DND-41 (cell line): ENCODE results near the gene CADM2.
"Not testable (repeated sequence)": the region's sequence is repeated elsewhere in the genome, so short reads cannot be mapped to it uniquely, and the experiment has no call there.

Experiments
- ATAC-seq: fragments of 200-7000 bp; cut with Tn5 transposase; 3 replicates; pipeline ENCODE4 v1.9.1; 2021; ENCODE audit warnings: low read depth; ENCODE audit not compliant: insufficient read depth
- DNase-seq: peaks from one replicate; pipeline ENCODE4 v3.0.0-alpha.2; 2020
- H2AFZ ChIP-seq: 2 replicates; pipeline ENCODE4 v1.6.0; 2012; ENCODE audit warnings: low read depth, low read length
- H3K27ac ChIP-seq: 2 replicates; pipeline ENCODE4 v1.5.1; 2012; ENCODE audit warnings: low read length, inconsistent platforms
- H3K27me3 ChIP-seq: fragments of 200-600 bp; sonication (generic); 2 replicates; pipeline ENCODE4 v1.6.0; 2012; ENCODE audit warnings: low read length, mild to moderate bottlenecking, inconsistent platforms; ENCODE audit not compliant: insufficient read depth, poor library complexity
- H3K36me3 ChIP-seq: 2 replicates; pipeline ENCODE4 v1.5.1; 2012; ENCODE audit warnings: low read length, inconsistent platforms; ENCODE audit not compliant: insufficient read depth
- H3K4me1 ChIP-seq: 2 replicates; pipeline ENCODE4 v1.5.1; 2012; ENCODE audit warnings: mild to moderate bottlenecking, low read length; ENCODE audit not compliant: insufficient read depth
- H3K4me2 ChIP-seq: 2 replicates; pipeline ENCODE4 v1.6.0; 2012; ENCODE audit warnings: mild to moderate bottlenecking, moderate library complexity, low read length, inconsistent platforms; ENCODE audit not compliant: insufficient read depth
- H3K4me3 ChIP-seq, 2 experiments: fragments of 200-600 bp in 1 of 2; shearing (Covaris generic) in 1 of 2; 2 replicates each; pipeline ENCODE4 v1.5.1; 2012 to 2016; ENCODE audit warnings: inconsistent platforms in 2 of 2, low read length in 2 of 2, mild to moderate bottlenecking in 2 of 2, low read depth in 1 of 2, moderate library complexity in 1 of 2
- H3K79me2 ChIP-seq: 2 replicates; pipeline ENCODE4 v1.6.0; 2012; ENCODE audit warnings: low read length, inconsistent platforms; ENCODE audit not compliant: insufficient read depth
- H3K9ac ChIP-seq: 2 replicates; pipeline ENCODE4 v1.6.0; 2012; ENCODE audit warnings: low read depth, mild to moderate bottlenecking, inconsistent platforms, low read length, moderate library complexity
- H3K9me3 ChIP-seq: 2 replicates; pipeline ENCODE4 v1.5.1; 2012; ENCODE audit warnings: low read length, moderate library complexity, mild to moderate bottlenecking, inconsistent platforms; ENCODE audit not compliant: insufficient read depth, severe bottlenecking
- H4K20me1 ChIP-seq: 2 replicates; pipeline ENCODE4 v1.6.0; 2012; ENCODE audit warnings: low read length; ENCODE audit not compliant: insufficient read depth
- EZH2 ChIP-seq: IDR thresholded peaks from 3 replicates; pipeline ENCODE4 v1.6.1; 2012; ENCODE audit warnings: borderline replicate concordance, low read depth, mild to moderate bottlenecking, moderate library complexity, low read length, inconsistent platforms; ENCODE audit not compliant: severe bottlenecking
- TF ChIP-seq, protein P1 (sequence below): IDR thresholded peaks from 2 replicates; pipeline ENCODE4 v1.5.1; 2012; ENCODE audit warnings: borderline replicate concordance, low read length, moderate library complexity, mild to moderate bottlenecking; ENCODE audit not compliant: poor library complexity, severe bottlenecking; ENCODE audit errors: extremely low read depth

CADM2 gene

GRCh38 chr3:85979034-85979433 is 1020.2 kb downstream of the CADM2 start:
- Histone ChIP-seq H3K4me2 (no peak overlapping the region), H3K27ac (no peak overlapping the region), H3K4me1 (no peaks in the 10 kb centered on the region), H3K27me3 (no peaks in the 10 kb centered on the region), H3K79me2 (no peaks in the 10 kb centered on the region), H3K4me3 (no peak overlapping the region), H2AFZ (no peak overlapping the region), H3K9ac (no peak overlapping the region), H3K9me3 (no peaks in the 10 kb centered on the region), H4K20me1 (no peaks in the 10 kb centered on the region), H3K36me3 (no peaks in the 10 kb centered on the region)
- TF ChIP-seq, protein P1, sequence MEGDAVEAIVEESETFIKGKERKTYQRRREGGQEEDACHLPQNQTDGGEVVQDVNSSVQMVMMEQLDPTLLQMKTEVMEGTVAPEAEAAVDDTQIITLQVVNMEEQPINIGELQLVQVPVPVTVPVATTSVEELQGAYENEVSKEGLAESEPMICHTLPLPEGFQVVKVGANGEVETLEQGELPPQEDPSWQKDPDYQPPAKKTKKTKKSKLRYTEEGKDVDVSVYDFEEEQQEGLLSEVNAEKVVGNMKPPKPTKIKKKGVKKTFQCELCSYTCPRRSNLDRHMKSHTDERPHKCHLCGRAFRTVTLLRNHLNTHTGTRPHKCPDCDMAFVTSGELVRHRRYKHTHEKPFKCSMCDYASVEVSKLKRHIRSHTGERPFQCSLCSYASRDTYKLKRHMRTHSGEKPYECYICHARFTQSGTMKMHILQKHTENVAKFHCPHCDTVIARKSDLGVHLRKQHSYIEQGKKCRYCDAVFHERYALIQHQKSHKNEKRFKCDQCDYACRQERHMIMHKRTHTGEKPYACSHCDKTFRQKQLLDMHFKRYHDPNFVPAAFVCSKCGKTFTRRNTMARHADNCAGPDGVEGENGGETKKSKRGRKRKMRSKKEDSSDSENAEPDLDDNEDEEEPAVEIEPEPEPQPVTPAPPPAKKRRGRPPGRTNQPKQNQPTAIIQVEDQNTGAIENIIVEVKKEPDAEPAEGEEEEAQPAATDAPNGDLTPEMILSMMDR: no peak
- TF ChIP-seq EZH2: no peak
- ATAC-seq: no peak
- no peak for DNase-seq

- H3K9ac ChIP-seq, H3K4me1 ChIP-seq, H2AFZ ChIP-seq, H3K27ac ChIP-seq, H3K9me3 ChIP-seq, DNase-seq, H4K20me1 ChIP-seq, H3K27me3 ChIP-seq, H3K36me3 ChIP-seq, H3K4me3 ChIP-seq, ATAC-seq, H3K79me2 ChIP-seq, H3K4me2 ChIP-seq: not testable (repeated sequence)
Measured at GRCh38 chr3:85989581-85989980, 1030.8 kb downstream of the CADM2 start.

- no peak for ATAC-seq
- Histone ChIP-seq H3K79me2 (no peaks in the 10 kb centered on the region), H3K27ac (no peak overlapping the region), H3K4me3 (no peak overlapping the region), H3K9me3 (no peaks in the 10 kb centered on the region), H3K27me3 (no peaks in the 10 kb centered on the region), H3K4me2 (no peak overlapping the region), H3K4me1 (no peaks in the 10 kb centered on the region), H4K20me1 (no peaks in the 10 kb centered on the region), H3K9ac (no peak overlapping the region), H3K36me3 (no peaks in the 10 kb centered on the region), H2AFZ (no peak overlapping the region)
- TF ChIP-seq, protein P1: no peak
- no peak for TF ChIP-seq EZH2
- no peak for DNase-seq
Measured at GRCh38 chr3:86029590-86029989, 1070.8 kb downstream of the CADM2 start.

DNA sequence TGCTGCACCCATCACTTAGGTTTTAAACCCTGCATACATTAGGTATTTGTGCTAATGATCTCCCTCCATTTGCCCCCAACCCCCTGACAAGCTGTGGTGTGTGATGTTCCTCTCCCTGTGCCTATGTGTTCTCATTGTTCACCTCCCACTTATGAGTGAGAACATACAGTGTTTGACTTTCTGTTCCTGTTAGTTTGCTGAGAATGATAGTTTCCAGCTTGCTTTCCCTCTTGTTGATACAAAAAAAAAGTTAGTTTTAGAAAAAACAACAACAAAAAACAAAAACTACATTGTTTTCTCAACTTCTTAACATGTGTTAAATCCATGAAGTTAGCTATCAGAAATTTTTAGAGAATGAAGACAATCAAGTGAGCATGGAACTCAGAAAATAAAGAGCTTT is 1079.1 kb downstream of the CADM2 start:
- Histone ChIP-seq H3K27ac (no peak overlapping the region), H3K79me2 (no peaks in the 10 kb centered on the region), H3K9ac (no peak overlapping the region), H3K27me3 (no peaks in the 10 kb centered on the region), H3K4me1 (no peaks in the 10 kb centered on the region), H3K4me2 (no peak overlapping the region), H2AFZ (no peak overlapping the region), H3K9me3 (no peaks in the 10 kb centered on the region), H3K36me3 (no peaks in the 10 kb centered on the region), H3K4me3 (no peak overlapping the region), H4K20me1 (no peaks in the 10 kb centered on the region)
- TF ChIP-seq EZH2: no peak
- TF ChIP-seq, protein P1: no peak
- DNase-seq (no peak), ATAC-seq (no peak)
